ENCODE measurements around the gene ERICH4. TPM values are rescaled to one million over a fixed set of nuclear protein-coding genes. Genes with fewer than 3 reads are reported as not detected.

Gene ERICH4
- total RNA-seq, 2 experiments from 2014 or later: not detected

DNA sequence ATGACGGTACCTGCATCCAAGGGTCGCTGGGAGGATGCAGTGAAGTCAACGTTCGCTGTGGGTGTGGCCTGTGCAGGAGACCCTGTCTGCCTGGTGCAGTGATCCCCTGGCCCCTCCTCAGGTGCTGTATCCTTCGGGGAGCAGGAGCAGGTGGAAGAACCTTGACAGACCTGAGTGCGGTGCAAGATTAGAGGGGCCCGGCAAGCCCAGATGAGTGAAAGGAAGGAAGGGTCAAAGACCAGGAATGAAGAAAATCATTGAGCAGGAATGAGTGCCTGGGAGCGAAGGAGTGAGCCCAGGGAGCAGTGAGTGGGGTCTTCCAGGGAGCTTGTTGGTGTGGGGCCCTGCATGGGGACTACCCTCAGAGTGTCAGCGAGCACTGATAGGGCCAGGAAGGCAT is 28.5 kb upstream of the ERICH4 start:
- ChIA-PET POLR2A (no interaction called here), CTCF (ENCODE audit: unreplicated experiment) (no interaction called here)
- H3K4me3 ChIP-seq (ENCODE audit: low read depth, low read length, poor library complexity, severe bottlenecking): no peak overlapping the region
- no peaks in the 10 kb centered on the region for H3K79me2 ChIP-seq (ENCODE audit: insufficient read depth, low read depth, low read length)
- DNase-seq (ENCODE audit: low spot score): no peak
- peaks cover 14% of the 10 kb centered on the region for H3K36me3 ChIP-seq (ENCODE audit: insufficient read depth, low read length)
- no TSS peak for BruUV-seq (replicated peaks)
- H3K27ac ChIP-seq (ENCODE audit: low read depth, low read length, poor library complexity, severe bottlenecking): no peak overlapping the region
- TF ChIP-seq EZH2phosphoT487 (IDR thresholded peaks at IDR 0.05; ENCODE audit: borderline replicate concordance, low read depth, low read length): no peak
- TF ChIP-seq, protein P1, sequence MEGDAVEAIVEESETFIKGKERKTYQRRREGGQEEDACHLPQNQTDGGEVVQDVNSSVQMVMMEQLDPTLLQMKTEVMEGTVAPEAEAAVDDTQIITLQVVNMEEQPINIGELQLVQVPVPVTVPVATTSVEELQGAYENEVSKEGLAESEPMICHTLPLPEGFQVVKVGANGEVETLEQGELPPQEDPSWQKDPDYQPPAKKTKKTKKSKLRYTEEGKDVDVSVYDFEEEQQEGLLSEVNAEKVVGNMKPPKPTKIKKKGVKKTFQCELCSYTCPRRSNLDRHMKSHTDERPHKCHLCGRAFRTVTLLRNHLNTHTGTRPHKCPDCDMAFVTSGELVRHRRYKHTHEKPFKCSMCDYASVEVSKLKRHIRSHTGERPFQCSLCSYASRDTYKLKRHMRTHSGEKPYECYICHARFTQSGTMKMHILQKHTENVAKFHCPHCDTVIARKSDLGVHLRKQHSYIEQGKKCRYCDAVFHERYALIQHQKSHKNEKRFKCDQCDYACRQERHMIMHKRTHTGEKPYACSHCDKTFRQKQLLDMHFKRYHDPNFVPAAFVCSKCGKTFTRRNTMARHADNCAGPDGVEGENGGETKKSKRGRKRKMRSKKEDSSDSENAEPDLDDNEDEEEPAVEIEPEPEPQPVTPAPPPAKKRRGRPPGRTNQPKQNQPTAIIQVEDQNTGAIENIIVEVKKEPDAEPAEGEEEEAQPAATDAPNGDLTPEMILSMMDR (conservative IDR thresholded peaks at IDR 0.05; ENCODE audit: low read length): no peak
- H3K9me3 ChIP-seq (ENCODE audit: low read length): no peaks in the 10 kb centered on the region
- H3K4me1 ChIP-seq (ENCODE audit: insufficient read depth, low read length, poor library complexity, severe bottlenecking): peaks cover 7% of the 10 kb centered on the region
- H4K20me1 ChIP-seq (ENCODE audit: insufficient read depth, low read length): no peaks in the 10 kb centered on the region
- H2AFZ ChIP-seq (ENCODE audit: low read length): no peak overlapping the region
- H3K9me2 ChIP-seq (ENCODE audit: insufficient read depth, low read length): no peaks in the 10 kb centered on the region
- intact Hi-C loops (cut with micrococcal nuclease; ENCODE audit: unreplicated experiment): no loop called here
- H3K4me2 ChIP-seq (ENCODE audit: low read length): no peak overlapping the region

DNA sequence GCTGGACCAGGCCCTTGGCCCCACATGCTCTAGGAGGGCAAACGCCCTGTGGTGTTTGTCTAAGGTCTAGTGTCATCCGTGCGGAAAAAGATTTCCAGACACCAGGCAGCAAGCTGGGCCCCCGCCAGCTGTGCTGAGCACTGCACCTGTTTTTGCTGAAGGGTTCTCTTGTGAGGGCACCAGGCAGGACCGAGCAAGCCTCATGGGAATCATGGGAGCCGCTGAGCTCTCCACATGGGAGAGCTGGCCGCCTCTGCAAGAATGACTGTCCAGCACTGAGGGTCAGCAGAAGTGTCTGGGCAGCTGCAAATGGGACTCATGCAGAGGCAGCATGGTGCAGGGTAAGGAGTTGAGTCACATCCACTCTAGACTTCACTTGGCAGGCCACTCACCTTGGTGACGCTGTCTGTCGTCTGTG is 27.8 kb upstream of the ERICH4 start:
- Histone ChIP-seq H3K9me2 (ENCODE audit: insufficient read depth, low read length) (no peaks in the 10 kb centered on the region), H3K27ac (ENCODE audit: low read depth, low read length, poor library complexity, severe bottlenecking) (no peak overlapping the region), H3K4me3 (ENCODE audit: low read depth, low read length, poor library complexity, severe bottlenecking) (no peak overlapping the region), H3K9me3 (ENCODE audit: low read length) (no peaks in the 10 kb centered on the region), H2AFZ (ENCODE audit: low read length) (no peak overlapping the region), H3K36me3 (ENCODE audit: insufficient read depth, low read length) (peaks cover 20% of the 10 kb centered on the region), H4K20me1 (ENCODE audit: insufficient read depth, low read length) (no peaks in the 10 kb centered on the region), H3K4me2 (ENCODE audit: low read length) (no peak overlapping the region), H3K79me2 (ENCODE audit: insufficient read depth, low read depth, low read length) (no peaks in the 10 kb centered on the region), H3K4me1 (ENCODE audit: insufficient read depth, low read length, poor library complexity, severe bottlenecking) (no peaks in the 10 kb centered on the region)
- ChIA-PET CTCF (ENCODE audit: unreplicated experiment) (no interaction called here), POLR2A (no interaction called here)
- DNase-seq (ENCODE audit: low spot score): no peak
- TF ChIP-seq, protein P1 (conservative IDR thresholded peaks at IDR 0.05; ENCODE audit: low read length): no peak
- no peak for TF ChIP-seq EZH2phosphoT487 (IDR thresholded peaks at IDR 0.05; ENCODE audit: borderline replicate concordance, low read depth, low read length)
- no TSS peak for BruUV-seq (replicated peaks)
- intact Hi-C loops (cut with micrococcal nuclease; ENCODE audit: unreplicated experiment): no loop called here

DNA sequence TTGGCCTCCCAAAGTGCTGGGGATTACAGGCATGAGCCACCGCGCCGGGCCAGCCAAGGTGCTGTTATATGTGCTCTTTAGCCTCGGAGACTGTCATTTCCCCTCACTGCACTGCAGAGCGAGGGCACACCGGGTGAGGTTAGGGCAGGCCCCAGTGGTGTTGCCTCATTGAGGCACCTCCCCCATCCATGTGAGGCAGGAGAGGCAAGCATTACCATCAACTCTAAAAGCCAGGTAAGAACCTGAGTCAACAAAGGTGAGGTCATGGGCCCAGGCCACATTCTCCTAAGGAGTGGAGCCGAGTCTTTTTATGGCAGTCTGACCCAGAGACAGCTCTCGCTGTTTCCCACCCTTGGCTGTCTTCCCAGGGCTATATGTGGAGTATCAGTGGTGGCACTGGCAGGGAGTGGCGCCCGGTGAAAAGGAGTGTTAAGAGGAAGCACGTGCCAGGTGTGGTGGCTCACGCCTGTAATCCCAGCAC is 26.7 kb upstream of the ERICH4 start:
- H3K9me2 ChIP-seq (ENCODE audit: insufficient read depth, low read length): no peaks in the 10 kb centered on the region
- H4K20me1 ChIP-seq (ENCODE audit: insufficient read depth, low read length): no peaks in the 10 kb centered on the region
- no peaks in the 10 kb centered on the region for H3K9me3 ChIP-seq (ENCODE audit: low read length)
- ChIA-PET CTCF (ENCODE audit: unreplicated experiment) (no interaction called here), POLR2A (no interaction called here)
- no peak overlapping the region for H3K4me2 ChIP-seq (ENCODE audit: low read length)
- no TSS peak for BruUV-seq (replicated peaks)
- H3K4me1 ChIP-seq (ENCODE audit: insufficient read depth, low read length, poor library complexity, severe bottlenecking): no peaks in the 10 kb centered on the region
- no peak overlapping the region for H2AFZ ChIP-seq (ENCODE audit: low read length)
- peaks cover 23% of the 10 kb centered on the region for H3K36me3 ChIP-seq (ENCODE audit: insufficient read depth, low read length)
- no peak overlapping the region for H3K4me3 ChIP-seq (ENCODE audit: low read depth, low read length, poor library complexity, severe bottlenecking)
- TF ChIP-seq EZH2phosphoT487 (IDR thresholded peaks at IDR 0.05; ENCODE audit: borderline replicate concordance, low read depth, low read length): no peak
- TF ChIP-seq, protein P1 (conservative IDR thresholded peaks at IDR 0.05; ENCODE audit: low read length): no peak
- intact Hi-C loops (cut with micrococcal nuclease; ENCODE audit: unreplicated experiment): no loop called here
- H3K79me2 ChIP-seq (ENCODE audit: insufficient read depth, low read depth, low read length): no peaks in the 10 kb centered on the region
- H3K27ac ChIP-seq (ENCODE audit: low read depth, low read length, poor library complexity, severe bottlenecking): no peak overlapping the region
- no peak for DNase-seq (ENCODE audit: low spot score)

Data from OCI-LY7 (cell line).